ENCODE results near the gene GABRE. TPM values are rescaled to one million over a fixed set of nuclear protein-coding genes. Genes with fewer than 3 reads are reported as not detected.

Gene GABRE
- total and polyA plus RNA-seq, 10 of the 15 experiments (the other 5 are each of a cell fraction or from before 2014, with no cell fraction given): 0.01 to 0.15 (median 0.10) TPM; not detected in 6

GRCh38 chrX:151921866-151922265 lies 52.6 kb downstream of the GABRE start (continued):
- TF ChIP-seq CUX1 (IDR thresholded peaks at IDR 0.05; ENCODE audit: insufficient replicate concordance, low read depth, low read length) (no peak), SP1 (IDR thresholded peaks at IDR 0.05; ENCODE audit: low read depth, low read length) (no peak), SREBF1 (IDR thresholded peaks at IDR 0.05; ENCODE audit: low read length) (no peak), BCL3 (IDR thresholded peaks at IDR 0.05; ENCODE audit: borderline replicate concordance, insufficient read depth, low read depth, low read length, poor library complexity, severe bottlenecking) (no peak), RUNX3 (IDR thresholded peaks at IDR 0.05; ENCODE audit: low read length) (no peak), ZNF384 (IDR thresholded peaks at IDR 0.05; ENCODE audit: borderline replicate concordance, low read depth, low read length) (no peak), CBX3 (IDR thresholded peaks at IDR 0.05; ENCODE audit: borderline replicate concordance, low read depth) (no peak), CHD4 (IDR thresholded peaks at IDR 0.05) (no peak), FOS (IDR thresholded peaks at IDR 0.05; ENCODE audit: borderline replicate concordance, extremely low read depth, insufficient read length) (no peak), NFYB (IDR thresholded peaks at IDR 0.05; ENCODE audit: insufficient read depth, low read depth, low read length) (no peak), ATF3 (IDR thresholded peaks at IDR 0.05; ENCODE audit: borderline replicate concordance, extremely low read depth, low read depth, low read length) (no peak), GATAD2B (conservative IDR thresholded peaks at IDR 0.05; ENCODE audit: low read depth) (no peak), SREBF2 (IDR thresholded peaks at IDR 0.05; ENCODE audit: low read length) (no peak), PML (IDR thresholded peaks at IDR 0.05; ENCODE audit: low read length) (no peak), ETV6 (conservative IDR thresholded peaks at IDR 0.05 in 1 of 2, IDR thresholded peaks at IDR 0.05 in 1 of 2; ENCODE audit: borderline replicate concordance in 1 of 2, low read depth in 1 of 2) (no peak), NR2C1 (IDR thresholded peaks at IDR 0.05) (no peak)
